Femur (tissue), 1 donor: ENCODE data around the gene CRYL1.

Source experiments
- DNase-seq: peaks from one replicate; pipeline ENCODE4 v3.0.0-alpha.2; 2017

Gene CRYL1

DNA sequence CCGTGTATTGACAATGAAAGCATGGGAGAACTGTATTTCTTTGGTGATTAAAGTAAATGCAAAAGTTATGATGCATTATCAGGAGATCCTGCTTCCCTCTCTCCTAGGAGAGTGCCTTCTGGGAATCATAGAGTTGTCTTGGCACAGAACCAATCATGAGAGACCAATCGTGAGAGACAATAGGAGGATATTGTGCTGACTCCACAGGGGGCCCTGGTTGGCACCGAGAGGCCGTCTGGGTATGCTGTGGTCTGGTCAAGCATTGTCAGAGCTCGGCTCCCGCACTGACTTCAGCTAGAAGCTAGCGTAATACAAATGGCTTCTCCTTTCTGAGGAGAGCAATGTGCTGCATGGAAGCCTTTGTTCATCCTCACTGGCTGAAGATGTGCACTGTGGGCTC, 162.1 kb downstream of the CRYL1 start:
- no peak for DNase-seq

GRCh38 chr13:20363172-20363571, 162.5 kb downstream of the CRYL1 start:
- DNase-seq: no peak

DNA sequence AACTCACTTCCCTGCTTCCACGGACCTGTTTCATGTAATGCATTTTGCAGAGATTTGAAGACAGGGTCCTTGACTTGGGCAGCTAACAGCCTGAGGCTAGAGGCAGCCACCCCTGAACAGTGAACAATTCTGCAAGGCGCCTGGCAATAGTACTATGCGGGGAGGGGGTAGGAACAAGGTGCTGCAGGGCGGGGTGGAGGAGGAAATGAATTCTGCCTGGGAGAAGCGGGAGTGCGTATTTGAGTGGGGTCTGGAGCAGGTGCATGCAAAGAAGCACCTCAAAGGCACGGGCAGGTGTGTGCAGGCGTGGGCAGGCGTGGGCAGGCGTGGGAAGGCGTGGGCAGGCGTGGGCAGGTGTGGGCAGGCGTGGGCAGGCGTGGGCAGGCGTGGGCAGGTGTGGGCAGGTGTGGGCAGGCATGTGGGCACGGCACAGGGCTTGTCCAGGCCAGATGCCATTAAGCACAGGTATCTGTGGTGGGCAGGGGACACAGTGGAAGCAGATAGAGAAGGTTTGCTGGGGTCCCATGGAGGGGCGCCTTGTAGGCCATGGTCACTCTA, 163.1 kb downstream of the CRYL1 start:
- DNase-seq: no peak

DNA sequence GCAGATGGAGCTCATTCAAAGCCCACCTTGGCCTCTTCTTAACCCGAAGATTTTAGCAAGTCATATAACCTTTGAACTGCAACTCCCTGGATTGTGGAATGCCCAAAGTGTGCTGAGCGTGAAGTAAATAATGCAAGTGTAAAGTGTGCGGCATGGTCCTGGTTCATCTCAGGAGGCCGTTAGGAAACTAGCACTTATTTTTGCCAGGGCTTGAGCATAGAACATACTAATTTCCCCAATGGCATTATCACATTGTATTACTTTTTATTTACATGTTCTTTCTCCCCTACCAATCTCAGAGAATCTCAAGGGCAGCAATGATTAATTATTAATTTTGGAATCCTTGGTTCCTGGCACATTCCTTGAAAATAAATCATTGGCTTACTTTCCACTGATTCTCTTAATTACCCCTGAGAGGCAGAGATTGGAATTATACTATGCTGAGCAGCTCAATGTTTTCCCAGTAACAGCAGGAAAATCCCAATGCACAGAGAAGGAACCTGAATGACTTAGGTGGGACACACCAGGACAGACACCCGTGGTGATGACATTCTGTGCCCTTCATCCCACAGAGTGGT, 164.7 kb downstream of the CRYL1 start:
- no peak for DNase-seq

DNA sequence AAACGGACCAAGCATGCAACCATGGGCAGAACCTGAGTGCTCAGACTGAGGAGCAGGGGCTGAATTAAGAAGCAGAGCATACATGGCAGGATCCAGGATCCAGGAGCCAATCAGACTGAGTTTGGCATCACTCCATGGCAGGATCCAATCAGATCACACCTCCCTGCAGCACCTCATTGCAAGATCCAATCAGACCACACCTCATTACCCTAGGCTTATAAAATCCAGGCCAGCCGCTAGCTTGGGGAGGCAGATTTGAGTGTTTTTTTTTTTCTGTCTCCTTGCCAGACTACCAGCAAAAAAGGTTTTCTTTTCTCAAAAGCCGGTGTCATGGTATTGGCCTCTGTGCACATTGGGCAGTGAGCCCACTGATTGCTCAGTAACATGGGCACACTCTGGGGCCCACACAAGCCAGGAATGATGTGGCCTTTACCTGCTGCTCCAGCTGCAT, 165.6 kb downstream of the CRYL1 start:
- DNase-seq: no peak

DNA sequence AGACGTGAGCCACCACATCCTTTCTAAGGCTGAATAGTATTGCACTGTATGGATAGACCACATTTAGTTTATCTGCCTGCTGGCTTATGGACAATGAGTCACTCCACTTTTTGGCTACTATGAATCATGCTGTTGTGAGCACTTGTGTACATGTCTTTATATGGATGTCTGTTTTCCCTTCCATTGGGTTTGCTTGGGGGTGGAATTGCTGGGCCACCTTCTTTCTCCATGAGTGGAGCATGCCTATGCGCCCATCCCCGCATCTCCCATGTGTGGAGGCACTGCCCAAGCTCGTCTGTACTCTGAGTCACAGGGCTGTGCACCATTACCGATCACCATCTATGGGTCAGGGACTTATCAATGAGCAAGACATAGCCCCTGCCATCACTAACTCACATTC, 166.3 kb downstream of the CRYL1 start:
- DNase-seq: no peak

GRCh38 chr13:20358022-20358421, 167.6 kb downstream of the CRYL1 start:
- no peak for DNase-seq

DNA sequence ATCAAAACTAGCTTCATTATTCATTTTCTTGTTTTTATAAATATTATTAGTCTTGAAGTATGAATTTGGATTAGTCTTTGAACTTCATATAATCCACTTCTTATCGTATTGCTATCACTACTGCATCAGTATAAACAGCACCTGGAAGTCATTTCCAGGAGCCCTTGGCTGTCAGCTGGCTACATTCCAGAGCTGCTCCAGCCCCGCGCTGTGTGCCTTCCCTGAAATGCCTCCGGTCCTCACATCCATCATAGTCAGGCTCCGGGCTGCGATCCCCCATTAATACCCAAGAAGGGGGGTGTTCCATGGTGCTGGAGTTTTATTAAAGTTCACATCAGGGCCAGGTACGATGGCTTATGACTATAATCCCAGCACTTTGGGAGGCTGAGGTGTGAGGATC, 169.2 kb downstream of the CRYL1 start:
- DNase-seq: no peak

- DNase-seq: no peak
Observed at GRCh38 chr13:20354722-20355121, 170.9 kb downstream of the CRYL1 start.

DNA sequence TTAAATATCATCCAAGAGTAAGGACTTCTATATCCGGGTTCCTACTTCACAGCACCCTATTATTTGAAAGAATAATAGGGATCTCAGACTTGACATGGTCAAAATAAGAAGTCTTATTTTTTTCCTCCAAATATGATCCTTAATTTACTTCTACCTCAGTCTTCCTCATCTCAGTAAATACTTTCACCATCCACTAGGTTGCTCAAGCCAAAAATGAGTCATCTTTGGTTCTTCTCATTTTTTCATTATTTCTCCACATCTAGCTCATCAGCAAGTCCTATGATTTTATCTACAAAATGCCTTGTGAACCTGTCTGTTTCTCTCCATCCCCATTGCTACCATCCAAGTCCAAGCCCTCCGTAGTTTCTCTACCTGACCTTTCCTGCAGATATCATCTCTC, 171.7 kb downstream of the CRYL1 start:
- DNase-seq: no peak
